IMR-90 (cell line): ENCODE results near the gene GTF2H1. TPM values are rescaled to one million over a fixed set of nuclear protein-coding genes. Genes with fewer than 3 reads are reported as not detected.

ENCODE experiments used
- ATAC-seq: fragments of 200-7000 bp; cut with Tn5 transposase; 2 replicates; pipeline ENCODE4 v1.9.1; 2020; ENCODE audit warnings: low read depth, mild to moderate bottlenecking, moderate library complexity
- BruUV-seq: library from RNA; stranded (reverse); fragments of 400-500 nt; replicated peaks from 2 replicates; lab custom pipeline; 2021; lab: Mats Ljungman, UMichigan
- CTCF ChIA-PET: fragments of 300-600 bp; formaldehyde crosslinking; extraction: SDS; loops from one replicate; lab custom pipeline; 2021; ENCODE audit warnings: antibody characterized with exemption; lab: Yijun Ruan, JAX
- POLR2A ChIA-PET: fragments of 300-600 bp; sonication (Branson Sonifier 250); formaldehyde crosslinking; loops from one replicate; lab custom pipeline; 2022; ENCODE audit warnings: antibody characterized with exemption; ENCODE audit not compliant: unreplicated experiment; lab: Charles Lee
- DNase-seq: peaks from one replicate; pipeline ENCODE4 v3.0.0; 2013
- H2AFZ ChIP-seq: replicated peaks from 2 replicates; pipeline ENCODE3; 2013; ENCODE audit warnings: low read length, mild to moderate bottlenecking; ENCODE audit not compliant: poor library complexity
- H2AK5ac ChIP-seq: 2 replicates; pipeline ENCODE4 v1.6.1; 2013; ENCODE audit warnings: low read depth, low read length, inconsistent platforms
- H2AK9ac ChIP-seq: replicated peaks from 2 replicates; pipeline ENCODE3; 2013; ENCODE audit warnings: mild to moderate bottlenecking, low read depth, low read length, moderate library complexity; ENCODE audit not compliant: poor library complexity
- H2BK120ac ChIP-seq: 2 replicates; pipeline ENCODE4 v1.6.1; 2013; ENCODE audit warnings: low read depth, low read length, inconsistent platforms
- H2BK15ac ChIP-seq: 3 replicates; pipeline ENCODE4 v1.6.1; 2013; ENCODE audit warnings: low read depth, low read length, inconsistent platforms
- H2BK20ac ChIP-seq: 2 replicates; pipeline ENCODE4 v1.6.1; 2013; ENCODE audit warnings: low read depth, mild to moderate bottlenecking, inconsistent platforms, low read length, moderate library complexity
- H2BK5ac ChIP-seq: 2 replicates; pipeline ENCODE4 v1.6.1; 2013; ENCODE audit warnings: mild to moderate bottlenecking, low read depth, low read length, inconsistent platforms; ENCODE audit not compliant: poor library complexity, severe bottlenecking
- H3K14ac ChIP-seq: replicated peaks from 2 replicates; pipeline ENCODE4 v1.6.1; 2013; ENCODE audit warnings: low read depth, low read length, inconsistent platforms
- H3K18ac ChIP-seq: 2 replicates; pipeline ENCODE4 v1.6.1; 2013; ENCODE audit warnings: low read depth, low read length, control low read depth
- H3K23ac ChIP-seq: 2 replicates; pipeline ENCODE4 v1.6.1; 2013; ENCODE audit warnings: low read depth, low read length, inconsistent platforms
- H3K27ac ChIP-seq: 2 replicates; pipeline ENCODE4 v1.5.1; 2013; ENCODE audit warnings: mild to moderate bottlenecking, control low read depth, low read length; ENCODE audit not compliant: insufficient read depth
- H3K27me3 ChIP-seq: 2 replicates; pipeline ENCODE4 v1.6.1; 2013; ENCODE audit warnings: low read length; ENCODE audit not compliant: control insufficient read depth, insufficient read depth
- H3K36me3 ChIP-seq: 2 replicates; pipeline ENCODE4 v1.6.1; 2013; ENCODE audit warnings: low read length, mixed read lengths; ENCODE audit not compliant: control insufficient read depth, insufficient read depth
- H3K4ac ChIP-seq: 2 replicates; pipeline ENCODE4 v1.6.1; 2013; ENCODE audit warnings: low read depth, low read length, inconsistent platforms
- H3K4me1 ChIP-seq: 2 replicates; pipeline ENCODE4 v1.6.1; 2013; ENCODE audit warnings: low read length, mixed read lengths; ENCODE audit not compliant: control insufficient read depth, insufficient read depth
- H3K4me2 ChIP-seq: 2 replicates; pipeline ENCODE4 v1.6.1; 2013; ENCODE audit warnings: low read depth, mild to moderate bottlenecking, control low read depth, low read length, moderate library complexity
- H3K4me3 ChIP-seq: 2 replicates; pipeline ENCODE4 v1.5.1; 2013; ENCODE audit warnings: low read depth, mild to moderate bottlenecking, control low read depth, low read length, moderate library complexity; ENCODE audit not compliant: insufficient read depth
- H3K56ac ChIP-seq: 2 replicates; pipeline ENCODE4 v1.6.1; 2013; ENCODE audit warnings: low read length, inconsistent platforms; ENCODE audit not compliant: insufficient read depth; ENCODE audit errors: extremely low read depth
- H3K79me1 ChIP-seq, 2 experiments: 2 replicates each; pipeline ENCODE4 v1.6.1; 2013; ENCODE audit warnings: low read length in 2 of 2, inconsistent platforms in 1 of 2, low read depth in 1 of 2
- H3K9ac ChIP-seq: 2 replicates; pipeline ENCODE4 v1.6.1; 2013; ENCODE audit warnings: low read depth, low read length, control low read depth
- H3K9me1 ChIP-seq: 2 replicates; pipeline ENCODE4 v1.6.1; 2013; ENCODE audit warnings: low read length, inconsistent platforms; ENCODE audit not compliant: insufficient read depth
- H3K9me3 ChIP-seq: 2 replicates; pipeline ENCODE4 v1.6.1; 2013; ENCODE audit warnings: low read length; ENCODE audit not compliant: control insufficient read depth, insufficient read depth
- H4K20me1 ChIP-seq: 2 replicates; pipeline ENCODE4 v1.6.1; 2013; ENCODE audit warnings: low read length, inconsistent platforms; ENCODE audit not compliant: insufficient read depth
- H4K5ac ChIP-seq: 2 replicates; pipeline ENCODE4 v1.6.1; 2013; ENCODE audit warnings: mild to moderate bottlenecking, low read depth, low read length, control low read depth
- H4K8ac ChIP-seq, 2 experiments: 2 replicates each; pipeline ENCODE4 v1.6.1; 2013; ENCODE audit warnings: low read depth in 2 of 2, low read length in 2 of 2, control low read depth in 1 of 2, inconsistent platforms in 1 of 2
- H4K91ac ChIP-seq: 2 replicates; pipeline ENCODE4 v1.6.1; 2013; ENCODE audit warnings: low read depth, low read length, inconsistent platforms; ENCODE audit not compliant: insufficient read depth
- CEBPB ChIP-seq: IDR thresholded peaks from 2 replicates; pipeline ENCODE4 v1.6.1; 2012; ENCODE audit warnings: low read depth, low read length, improper control_type of control experiment
- CTCF ChIP-seq: conservative IDR thresholded peaks from 2 replicates; pipeline ENCODE4 v1.5.1; 2012; ENCODE audit warnings: mild to moderate bottlenecking, low read depth, low read length, improper control_type of control experiment
- MAFK ChIP-seq: IDR thresholded peaks from 2 replicates; pipeline ENCODE4 v1.6.1; 2012; ENCODE audit warnings: low read depth, low read length, improper control_type of control experiment
- MAZ ChIP-seq: IDR thresholded peaks from 2 replicates; pipeline ENCODE4 v1.6.1; 2012; ENCODE audit warnings: low read depth, mild to moderate bottlenecking, low read length, improper control_type of control experiment, moderate library complexity, borderline replicate concordance
- MXI1 ChIP-seq: IDR thresholded peaks from 2 replicates; pipeline ENCODE4 v1.6.1; 2012; ENCODE audit warnings: low read depth, mild to moderate bottlenecking, low read length, moderate library complexity, borderline replicate concordance
- NFE2L2 ChIP-seq: fragments of 150-350 bp; IDR thresholded peaks from 2 replicates; pipeline ENCODE4 v1.6.1; 2016; ENCODE audit warnings: low read depth, mild to moderate bottlenecking, low read length
- RFX5 ChIP-seq: IDR thresholded peaks from 2 replicates; pipeline ENCODE4 v1.8.0; 2012; ENCODE audit warnings: low read depth, mild to moderate bottlenecking, low read length, moderate library complexity
- USF2 ChIP-seq: fragments of 150-350 bp; IDR thresholded peaks from 2 replicates; pipeline ENCODE4 v1.6.1; 2017; ENCODE audit warnings: mild to moderate bottlenecking, antibody characterized with exemption, low read length, low read depth
- WGBS, 2 experiments: methylation state at CpG; one replicate each; pipeline versions ENCODE4 v1.1.5 to v1.1.7; 2013; ENCODE audit warnings: missing lambda C conversion rate in 2 of 2; ENCODE audit not compliant: insufficient read length in 1 of 2; ENCODE audit errors: extremely low coverage in 2 of 2; 5-methylcytosine and 5-hydroxymethylcytosine counted together
- dilution Hi-C: fragments of 300-500 bp; cut with HindIII; formaldehyde crosslinking; loops from one replicate; pipeline ENCODE4 v1.14.3; 2018; ENCODE audit warnings: low sequenced_read_pairs; ENCODE audit not compliant: unreplicated experiment
- in situ Hi-C: fragments of 300-500 bp; cut with MboI; formaldehyde crosslinking; loops from 3 replicates; pipeline ENCODE4 v1.14.3; 2019; ENCODE audit warnings: low sequenced_read_pairs, inconsistent platforms, mixed read lengths
- intact Hi-C: fragments of 100-400 bp; cut with micrococcal nuclease; formaldehyde crosslinking; loops from 2 replicates; pipeline ENCODE4 v1.10.0; 2022
- polyA plus RNA-seq, 3 experiments: library from polyadenylated mRNA; depleted of rRNA; stranded (reverse); fragments of >200 nt; gene quantifications; 2 replicates each; pipeline ENCODE4 v1.2.3, GENCODE V29; 2012; ENCODE audit warnings: low replicate concordance in 1 of 3
- total RNA-seq: library from RNA; depleted of rRNA; stranded (reverse); fragments of >200 nt; gene quantifications from 2 replicates; pipeline ENCODE4 v1.2.3, GENCODE V29; 2012

GTF2H1 gene
- total and polyA plus RNA-seq, 2 of the 4 experiments (the other 2 are of a cell fraction), result 25.0 to 67.0 TPM

- H2BK5ac ChIP-seq, result no peak overlapping the region
- no peak overlapping the region for H2BK15ac ChIP-seq
- dilution Hi-C loops (no loop called here), in situ Hi-C loops (no loop called here), intact Hi-C loops (no loop called here)
- H2AK9ac ChIP-seq, result no peak overlapping the region
- H3K18ac ChIP-seq, result no peak overlapping the region
- H3K4me1 ChIP-seq, result no peaks in the 10 kb centered on the region
- WGBS, 2 experiments, result no CpG with 5 or more reads among the region's 2 CpGs
- H3K56ac ChIP-seq, result no peak overlapping the region
- H3K9ac ChIP-seq, result no peak overlapping the region
- no peak overlapping the region for H3K4ac ChIP-seq
- TF ChIP-seq CTCF (no peak), USF2 (no peak), RFX5 (no peak), MAFK (no peak), MXI1 (no peak), NFE2L2 (no peak), CEBPB (no peak), MAZ (no peak)
- DNase-seq (no peak), ATAC-seq (no peak)
- no peaks in the 10 kb centered on the region for H3K27me3 ChIP-seq
- no peak overlapping the region for H3K4me2 ChIP-seq
- no peak overlapping the region for H3K27ac ChIP-seq
- no peak overlapping the region for H4K91ac ChIP-seq
- ChIA-PET CTCF (no interaction called here), POLR2A (no interaction called here)
- H3K23ac ChIP-seq, result no peak overlapping the region
- no peaks in the 10 kb centered on the region for H3K79me1 ChIP-seq
- peaks cover 2% of the 10 kb centered on the region; the same call in 1 of the 2 replicates for H3K9me1 ChIP-seq
- H2BK20ac ChIP-seq, result no peak overlapping the region
- H3K9me3 ChIP-seq, result no peaks in the 10 kb centered on the region
- no peaks in the 10 kb centered on the region for H3K36me3 ChIP-seq
- no peak overlapping the region for H2AFZ ChIP-seq
- H4K5ac ChIP-seq, result no peak overlapping the region
- no peak overlapping the region for H3K4me3 ChIP-seq
- no peaks in the 10 kb centered on the region for H4K20me1 ChIP-seq
- no peak overlapping the region for H3K14ac ChIP-seq
- H2BK120ac ChIP-seq, result no peak overlapping the region
- H4K8ac ChIP-seq, result no peak overlapping the region
- no TSS peak for BruUV-seq
- H2AK5ac ChIP-seq, result no peak overlapping the region
These were observed 52.6 kb downstream of the GTF2H1 start for GRCh38 chr11:18374956-18375355.
